GM23248 (cell line): ENCODE results near the gene TNIK.

ENCODE experiments used
- EZH2 ChIP-seq: fragments of 200-600 bp; sonication (generic); IDR thresholded peaks from 2 replicates; pipeline ENCODE4 v1.6.1; 2018; ENCODE audit warnings: antibody characterized with exemption, mild to moderate bottlenecking; ENCODE audit not compliant: insufficient read depth, poor library complexity, severe bottlenecking
- EZH2phosphoT487 ChIP-seq: fragments of 200-600 bp; sonication (generic); IDR thresholded peaks from 2 replicates; pipeline ENCODE4 v1.6.1; 2018; ENCODE audit warnings: antibody characterized with exemption, moderate library complexity, mild to moderate bottlenecking, low read depth; ENCODE audit not compliant: insufficient read depth

- TF ChIP-seq EZH2 = no peak
- TF ChIP-seq EZH2phosphoT487 = no peak
Observed at GRCh38 chr3:171219258-171219657, 240.9 kb downstream of the TNIK start.
